ENCODE data around the gene COG7. TPM values are rescaled to one million over a fixed set of nuclear protein-coding genes. Genes with fewer than 3 reads are reported as not detected.
"Not testable (repeated sequence)": the region's sequence is repeated elsewhere in the genome, so short reads cannot be mapped to it uniquely, and the experiment has no call there.

The COG7 gene
- polyA plus RNA-seq, 1 of the 3 experiments (the other 2 are of a cell fraction) = 33.0 TPM

DNA sequence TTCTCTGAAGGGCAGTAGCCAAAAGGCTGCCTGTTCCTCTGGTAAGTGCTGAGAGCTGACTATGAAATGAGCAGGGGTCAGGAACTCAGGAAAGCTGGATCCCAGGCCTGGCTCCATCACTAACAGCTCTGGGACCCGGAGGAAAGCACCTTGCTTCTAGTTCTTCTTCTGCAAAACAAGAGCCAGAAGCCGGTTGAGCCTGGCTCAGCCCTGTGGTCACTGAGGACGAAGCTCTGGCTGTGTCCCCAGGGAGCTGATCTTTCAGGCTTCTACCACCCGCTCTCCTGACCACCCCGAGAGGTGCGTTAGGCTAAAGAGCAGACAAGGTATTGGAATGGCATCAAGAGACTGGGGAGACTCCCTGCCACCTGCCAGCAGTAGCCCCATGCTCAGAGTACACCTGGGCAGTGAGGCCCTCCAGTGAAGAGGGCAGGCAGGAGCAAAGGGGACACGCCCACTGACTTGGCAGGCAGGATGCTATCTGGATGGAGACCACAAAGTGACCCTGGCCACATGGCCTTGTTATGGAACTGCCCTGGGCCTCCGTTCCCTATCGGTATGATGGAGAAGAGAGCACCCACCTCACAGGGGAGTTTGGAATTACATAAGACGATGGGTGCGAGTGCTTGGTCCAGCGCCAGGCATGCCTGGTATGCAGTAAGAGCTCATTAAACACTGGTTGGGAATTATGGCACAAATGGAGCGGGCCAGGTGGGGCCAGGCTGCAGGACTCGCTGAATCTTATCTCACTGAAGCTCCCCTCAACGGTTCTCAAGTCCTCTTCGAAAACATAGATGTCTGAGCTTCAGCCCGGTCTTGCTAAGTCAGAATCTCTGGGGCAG is 61.4 kb downstream of the COG7 start:
- Histone ChIP-seq H3K4me2 (no peak overlapping the region), H3K9ac (no peak overlapping the region), H3F3A (replicated peaks; ENCODE audit: insufficient read depth) (no peaks in the 10 kb centered on the region), H3K9me2 (no peaks in the 10 kb centered on the region), H3K9me3 (no peaks in the 10 kb centered on the region), H2AFZ (ENCODE audit: low read depth) (no peak overlapping the region), H3K4me3 (ENCODE audit: low read depth in 2 of 2, low read length in 1 of 2) (no peak overlapping the region), H4K20me1 (ENCODE audit: insufficient read depth) (no peaks in the 10 kb centered on the region), H3K27ac (ENCODE audit: low read depth in 2 of 2, low read length in 1 of 2) (no peak overlapping the region), H3K36me3 (replicated peaks in 1 of 2; ENCODE audit: control insufficient read depth in 1 of 2, insufficient read depth in 2 of 2, low read length in 1 of 2) (peaks cover 21 to 26% of the 10 kb centered on the region in 2 experiments), H3K27me3 (ENCODE audit: insufficient read depth) (no peaks in the 10 kb centered on the region), H3K4me1 (ENCODE audit: control insufficient read depth in 1 of 2, insufficient read depth in 2 of 2, low read depth in 1 of 2, low read length in 1 of 2) (peaks cover 0 to 2% of the 10 kb centered on the region in 2 experiments; a peak in 1 of 4 replicates), H3K79me2 (ENCODE audit: insufficient read depth) (no peaks in the 10 kb centered on the region)
- TF ChIP-seq RCOR1 (IDR thresholded peaks at IDR 0.05; ENCODE audit: low read length) = no peak
- no peak for TF ChIP-seq RFX5 (IDR thresholded peaks at IDR 0.05; ENCODE audit: low read length)
- POLR2A ChIA-PET = no interaction called here
- CTCF ChIA-PET = interaction anchor here (0.7 to 2.1 kb wide), 3 partner anchors 43 to 209 kb away, joined by 3 to 11 read pairs (median 6); partner anchors contain the start of gene SCNN1G
- WGBS (ENCODE audit: low lambda C conversion rate) = 97% methylated on average over 16 of the region's 17 CpGs
- DNase-seq = no peak

DNA sequence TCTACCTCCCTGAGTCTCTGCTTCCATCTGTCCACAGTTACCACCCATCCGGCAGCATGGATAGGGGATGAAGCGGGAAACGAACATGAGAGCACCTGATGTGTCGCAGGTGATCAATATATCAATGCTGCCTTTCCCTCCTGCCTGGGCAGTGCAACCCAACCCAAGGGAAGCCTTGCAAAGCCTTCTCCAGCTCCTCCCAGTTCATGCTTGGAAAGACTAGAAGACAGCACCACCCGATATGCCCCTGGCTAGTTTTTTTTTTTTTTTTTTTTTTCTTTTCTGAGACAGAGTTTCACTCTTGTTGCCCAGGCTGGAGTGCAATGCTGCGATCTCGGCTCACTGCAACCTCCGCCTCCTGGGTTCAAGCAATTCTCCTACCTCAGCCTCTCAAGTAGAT is 63.1 kb downstream of the COG7 start:
- not testable (repeated sequence) for H3K9me3 ChIP-seq; H3K27me3 ChIP-seq (ENCODE audit: insufficient read depth); H3K4me2 ChIP-seq; DNase-seq; H3K4me1 ChIP-seq (ENCODE audit: control insufficient read depth in 1 of 2, insufficient read depth in 2 of 2, low read depth in 1 of 2, low read length in 1 of 2); H3K4me3 ChIP-seq (ENCODE audit: low read depth in 2 of 2, low read length in 1 of 2); H3K27ac ChIP-seq (ENCODE audit: low read depth in 2 of 2, low read length in 1 of 2); H3F3A ChIP-seq (replicated peaks; ENCODE audit: insufficient read depth); H3K79me2 ChIP-seq (ENCODE audit: insufficient read depth); H4K20me1 ChIP-seq (ENCODE audit: insufficient read depth); H3K9me2 ChIP-seq; H2AFZ ChIP-seq (ENCODE audit: low read depth); H3K9ac ChIP-seq
- 95% methylated on average over 7 of the region's 8 CpGs for WGBS (ENCODE audit: low lambda C conversion rate)
- ChIA-PET POLR2A (interaction anchor here (0.6 kb wide), 1 partner anchor 49 kb away, joined by 3 read pairs; no protein-coding TSS in a partner anchor), CTCF (interaction anchor here (1.2 kb wide), 1 partner anchor 207 kb away, joined by 4 read pairs; the partner anchor contains the start of gene SCNN1G)
- peaks cover 14 to 21% of the 10 kb centered on the region in 2 experiments for H3K36me3 ChIP-seq (replicated peaks in 1 of 2; ENCODE audit: control insufficient read depth in 1 of 2, insufficient read depth in 2 of 2, low read length in 1 of 2)

DNA sequence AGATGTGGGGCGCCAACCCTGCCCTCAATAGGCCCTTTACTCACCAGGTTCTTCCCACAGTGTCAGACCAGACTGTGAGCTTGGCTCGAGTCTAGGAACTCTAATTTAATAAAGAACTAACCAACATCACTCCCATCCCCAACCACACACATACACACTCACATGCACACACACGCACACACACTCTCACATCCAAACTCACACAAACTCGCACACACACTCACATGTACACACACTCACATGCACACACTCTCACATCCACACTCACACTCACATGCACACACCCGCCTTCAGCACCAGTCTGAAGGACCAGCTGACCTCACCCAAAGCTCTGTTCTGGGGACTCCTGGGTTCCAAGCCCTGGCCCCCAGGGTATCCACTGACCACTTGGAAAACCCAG is 63.8 kb downstream of the COG7 start:
- Histone ChIP-seq H3K9ac (no peak overlapping the region), H3K4me2 (no peak overlapping the region), H3K79me2 (ENCODE audit: insufficient read depth) (no peaks in the 10 kb centered on the region), H4K20me1 (ENCODE audit: insufficient read depth) (no peaks in the 10 kb centered on the region), H3K27ac (ENCODE audit: low read depth in 2 of 2, low read length in 1 of 2) (no peak overlapping the region), H3K9me2 (no peaks in the 10 kb centered on the region), H3K27me3 (ENCODE audit: insufficient read depth) (no peaks in the 10 kb centered on the region), H3K4me3 (ENCODE audit: low read depth in 2 of 2, low read length in 1 of 2) (no peak overlapping the region), H3K9me3 (no peaks in the 10 kb centered on the region), H3K36me3 (replicated peaks in 1 of 2; ENCODE audit: control insufficient read depth in 1 of 2, insufficient read depth in 2 of 2, low read length in 1 of 2) (peaks cover 8 to 19% of the 10 kb centered on the region in 2 experiments), H3K4me1 (ENCODE audit: control insufficient read depth in 1 of 2, insufficient read depth in 2 of 2, low read depth in 1 of 2, low read length in 1 of 2) (peaks cover 0 to 2% of the 10 kb centered on the region in 2 experiments; a peak in 1 of 4 replicates), H3F3A (replicated peaks; ENCODE audit: insufficient read depth) (no peaks in the 10 kb centered on the region), H2AFZ (ENCODE audit: low read depth) (no peak overlapping the region)
- 82% methylated on average over 5 of the region's 5 CpGs for WGBS (ENCODE audit: low lambda C conversion rate)
- POLR2A ChIA-PET = no interaction called here
- DNase-seq = no peak
- CTCF ChIA-PET = interaction anchor here (1.2 kb wide), 1 partner anchor 207 kb away, joined by 4 read pairs; the partner anchor contains the start of gene SCNN1G
- TF ChIP-seq RXRA (IDR thresholded peaks at IDR 0.05; ENCODE audit: borderline replicate concordance, low read depth) (no peak), SIN3A (IDR thresholded peaks at IDR 0.05; ENCODE audit: borderline replicate concordance, low read depth, low read length) (no peak), YY1 (IDR thresholded peaks at IDR 0.05; ENCODE audit: low read depth) (no peak), GATA2 (CRISPR knock-in tag; IDR thresholded peaks at IDR 0.05) (no peak), RCOR1 (IDR thresholded peaks at IDR 0.05; ENCODE audit: low read length) (no peak), TCF12 (IDR thresholded peaks at IDR 0.05) (no peak), MEF2A (IDR thresholded peaks at IDR 0.05; ENCODE audit: borderline replicate concordance, low read depth) (no peak), TEAD4 (IDR thresholded peaks at IDR 0.05; ENCODE audit: borderline replicate concordance, insufficient read depth) (no peak), RAD21 (IDR thresholded peaks at IDR 0.05; ENCODE audit: low read length) (no peak), EZH2phosphoT487 (IDR thresholded peaks at IDR 0.05; ENCODE audit: borderline replicate concordance, low read depth) (no peak)
- TF ChIP-seq, protein P1, sequence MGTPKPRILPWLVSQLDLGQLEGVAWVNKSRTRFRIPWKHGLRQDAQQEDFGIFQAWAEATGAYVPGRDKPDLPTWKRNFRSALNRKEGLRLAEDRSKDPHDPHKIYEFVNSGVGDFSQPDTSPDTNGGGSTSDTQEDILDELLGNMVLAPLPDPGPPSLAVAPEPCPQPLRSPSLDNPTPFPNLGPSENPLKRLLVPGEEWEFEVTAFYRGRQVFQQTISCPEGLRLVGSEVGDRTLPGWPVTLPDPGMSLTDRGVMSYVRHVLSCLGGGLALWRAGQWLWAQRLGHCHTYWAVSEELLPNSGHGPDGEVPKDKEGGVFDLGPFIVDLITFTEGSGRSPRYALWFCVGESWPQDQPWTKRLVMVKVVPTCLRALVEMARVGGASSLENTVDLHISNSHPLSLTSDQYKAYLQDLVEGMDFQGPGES (IDR thresholded peaks at IDR 0.05; ENCODE audit: low read depth, low read length) = no peak
- TF ChIP-seq, protein P2, sequence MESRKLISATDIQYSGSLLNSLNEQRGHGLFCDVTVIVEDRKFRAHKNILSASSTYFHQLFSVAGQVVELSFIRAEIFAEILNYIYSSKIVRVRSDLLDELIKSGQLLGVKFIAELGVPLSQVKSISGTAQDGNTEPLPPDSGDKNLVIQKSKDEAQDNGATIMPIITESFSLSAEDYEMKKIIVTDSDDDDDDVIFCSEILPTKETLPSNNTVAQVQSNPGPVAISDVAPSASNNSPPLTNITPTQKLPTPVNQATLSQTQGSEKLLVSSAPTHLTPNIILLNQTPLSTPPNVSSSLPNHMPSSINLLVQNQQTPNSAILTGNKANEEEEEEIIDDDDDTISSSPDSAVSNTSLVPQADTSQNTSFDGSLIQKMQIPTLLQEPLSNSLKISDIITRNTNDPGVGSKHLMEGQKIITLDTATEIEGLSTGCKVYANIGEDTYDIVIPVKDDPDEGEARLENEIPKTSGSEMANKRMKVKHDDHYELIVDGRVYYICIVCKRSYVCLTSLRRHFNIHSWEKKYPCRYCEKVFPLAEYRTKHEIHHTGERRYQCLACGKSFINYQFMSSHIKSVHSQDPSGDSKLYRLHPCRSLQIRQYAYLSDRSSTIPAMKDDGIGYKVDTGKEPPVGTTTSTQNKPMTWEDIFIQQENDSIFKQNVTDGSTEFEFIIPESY (IDR thresholded peaks at IDR 0.05; ENCODE audit: borderline replicate concordance, low read depth) = no peak
- TF ChIP-seq, protein P3, sequence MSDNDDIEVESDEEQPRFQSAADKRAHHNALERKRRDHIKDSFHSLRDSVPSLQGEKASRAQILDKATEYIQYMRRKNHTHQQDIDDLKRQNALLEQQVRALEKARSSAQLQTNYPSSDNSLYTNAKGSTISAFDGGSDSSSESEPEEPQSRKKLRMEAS (IDR thresholded peaks at IDR 0.05; ENCODE audit: low read depth) = no peak
